Mesangial cell (primary cell): ENCODE measurements around the gene NRAP. TPM values are rescaled to one million over a fixed set of nuclear protein-coding genes. Genes with fewer than 3 reads are reported as not detected.

Source experiments
- total RNA-seq: library from RNA; depleted of rRNA; stranded (reverse); fragments of >200 nt; gene quantifications from 2 replicates; pipeline ENCODE4 v1.2.3, GENCODE V29; 2015

NRAP gene, protein sequence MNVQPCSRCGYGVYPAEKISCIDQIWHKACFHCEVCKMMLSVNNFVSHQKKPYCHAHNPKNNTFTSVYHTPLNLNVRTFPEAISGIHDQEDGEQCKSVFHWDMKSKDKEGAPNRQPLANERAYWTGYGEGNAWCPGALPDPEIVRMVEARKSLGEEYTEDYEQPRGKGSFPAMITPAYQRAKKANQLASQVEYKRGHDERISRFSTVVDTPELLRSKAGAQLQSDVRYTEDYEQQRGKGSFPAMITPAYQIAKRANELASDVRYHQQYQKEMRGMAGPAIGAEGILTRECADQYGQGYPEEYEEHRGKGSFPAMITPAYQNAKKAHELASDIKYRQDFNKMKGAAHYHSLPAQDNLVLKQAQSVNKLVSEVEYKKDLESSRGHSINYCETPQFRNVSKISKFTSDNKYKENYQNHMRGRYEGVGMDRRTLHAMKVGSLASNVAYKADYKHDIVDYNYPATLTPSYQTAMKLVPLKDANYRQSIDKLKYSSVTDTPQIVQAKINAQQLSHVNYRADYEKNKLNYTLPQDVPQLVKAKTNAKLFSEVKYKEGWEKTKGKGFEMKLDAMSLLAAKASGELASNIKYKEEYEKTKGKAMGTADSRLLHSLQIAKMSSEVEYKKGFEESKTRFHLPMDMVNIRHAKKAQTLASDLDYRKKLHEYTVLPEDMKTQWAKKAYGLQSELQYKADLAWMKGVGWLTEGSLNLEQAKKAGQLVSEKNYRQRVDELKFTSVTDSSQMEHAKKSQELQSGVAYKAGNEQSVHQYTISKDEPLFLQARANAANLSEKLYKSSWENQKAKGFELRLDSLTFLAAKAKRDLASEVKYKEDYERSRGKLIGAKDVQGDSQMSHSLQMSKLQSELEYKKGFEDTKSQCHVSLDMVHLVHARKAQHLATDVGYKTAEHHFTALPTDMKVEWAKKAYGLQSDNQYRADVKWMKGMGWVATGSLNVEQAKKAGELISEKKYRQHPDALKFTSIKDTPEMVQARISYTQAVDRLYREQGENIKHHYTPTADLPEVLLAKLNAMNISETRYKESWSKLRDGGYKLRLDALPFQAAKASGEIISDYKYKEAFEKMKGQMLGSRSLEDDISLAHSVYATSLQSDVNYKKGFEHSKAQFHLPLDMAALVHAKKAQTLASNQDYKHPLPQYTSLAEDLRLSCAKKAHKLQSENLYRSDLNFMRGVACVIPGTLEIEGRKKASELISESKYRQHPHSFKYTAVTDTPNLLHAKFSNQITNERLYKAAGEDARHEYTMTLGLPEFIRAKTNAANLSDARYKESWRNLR (N-terminal part only)
- not detected in 2 replicates for total RNA-seq

GRCh38 chr10:113663908-113664307 is at the start of gene NRAP:
Gene NRAP (minus strand): TSS chr10:113664041. CDS start chr10:113663882, 159 bp downstream.

GRCh38 chr10:113679463-113680189 is 15.8 kb upstream of the NRAP start, which contains the start of gene CASP7:
Gene CASP7 (plus strand): TSS chr10:113679912. CDS start chr10:113697494, 17,582 bp downstream.

GRCh38 chr10:113552701-113553100 is 111.1 kb downstream of the NRAP start, which contains the start of gene HABP2:
Gene HABP2 (plus strand): TSS chr10:113553053. CDS start chr10:113553122, 69 bp downstream.

Other genes with a start within 250 kb of the NRAP start
- gene HABP2, start 111.0 kb downstream of the NRAP start, total RNA-seq = 0.16 and 1.3 TPM in 2 replicates
- gene CASP7, start 15.9 kb upstream of the NRAP start, total RNA-seq = 12.5 and 16.2 TPM in 2 replicates
- gene PLEKHS1, start 87.6 kb upstream of the NRAP start, total RNA-seq = not detected in 2 replicates
- gene DCLRE1A, start 190.0 kb upstream of the NRAP start, total RNA-seq = 3.0 and 8.3 TPM in 2 replicates
- 20.2 and 33.7 TPM in 2 replicates for gene NHLRC2, start 190.6 kb upstream of the NRAP start, total RNA-seq